Peyer's patch (tissue), 4 donors: ENCODE data around the gene KPNA3. TPM values are rescaled to one million over a fixed set of nuclear protein-coding genes. Genes with fewer than 3 reads are reported as not detected.
"Not testable (repeated sequence)": the region's sequence is repeated elsewhere in the genome, so short reads cannot be mapped to it uniquely, and the experiment has no call there.

Source experiments
- DNase-seq, 3 donors: peaks; one replicate each; pipeline ENCODE4 v3.0.0-alpha.2; 2017 to 2019
- H3K27ac ChIP-seq, 4 donors: fragments of 200-600 bp; sonication (generic); one replicate each; pipeline ENCODE4 v1.5.1; 2016 to 2019
- H3K27me3 ChIP-seq, 2 donors: fragments of 200-600 bp; sonication (generic); one replicate each; pipeline ENCODE4 v1.5.1; 2019
- H3K36me3 ChIP-seq, 3 donors: fragments of 200-600 bp; sonication (generic); one replicate each; pipeline ENCODE4 v1.5.1; 2016 to 2019
- H3K4me1 ChIP-seq, 4 donors: fragments of 200-600 bp; sonication (generic); one replicate each; pipeline ENCODE4 v1.5.1; 2016 to 2019
- H3K4me3 ChIP-seq, 4 donors: fragments of 200-600 bp; sonication (generic); 1 replicate in 3 of 4; 2 replicates in 1 of 4; pipeline ENCODE4 v1.5.1; 2016 to 2019; ENCODE audit warnings: mild to moderate bottlenecking in 1 of 4
- H3K9me3 ChIP-seq, 4 donors: fragments of 200-600 bp; sonication (generic); one replicate each; pipeline ENCODE4 v1.5.1; 2016 to 2019; ENCODE audit warnings: mild to moderate bottlenecking in 1 of 4
- CTCF ChIP-seq, 6 experiments: fragments of 450-650 bp in 4 of 6; fragments of 200-600 bp in 2 of 6; sonication (generic) in 1 of 6; IDR thresholded peaks; one replicate each; pipeline ENCODE4 v1.5.1; 2017 to 2019; ENCODE audit warnings: antibody characterized with exemption in 6 of 6, mild to moderate bottlenecking in 3 of 6, moderate library complexity in 1 of 6
- POLR2A ChIP-seq, 2 donors: fragments of 450-650 bp; IDR thresholded peaks; one replicate each; pipeline ENCODE4 v1.5.1; 2017; ENCODE audit warnings: antibody characterized with exemption in 2 of 2, mild to moderate bottlenecking in 2 of 2, moderate library complexity in 2 of 2
- total RNA-seq, 4 donors: library from RNA; depleted of rRNA; stranded (reverse); fragments of >200 nt; gene quantifications; one replicate each; pipeline ENCODE4 v1.1.0, GENCODE V29; 2016

The KPNA3 gene
- total RNA-seq, 4 donors from 2014 or later, result 11.5 to 22.9 (median 19.8) TPM

GRCh38 chr13:49812812-49813211, 20.3 kb upstream of the KPNA3 start:
- H3K4me1 ChIP-seq, result no peaks in the 10 kb centered on the region
- H3K9me3 ChIP-seq, result no peaks in the 10 kb centered on the region
- H3K36me3 ChIP-seq, result no peaks in the 10 kb centered on the region
- no peaks in the 10 kb centered on the region for H3K27me3 ChIP-seq
- H3K27ac ChIP-seq, result no peak overlapping the region
- TF ChIP-seq CTCF (IDR thresholded peaks at IDR 0.05) (no peak), POLR2A (IDR thresholded peaks at IDR 0.05) (no peak)
- DNase-seq, result no peak
- H3K4me3 ChIP-seq, result no peak overlapping the region

- Histone ChIP-seq H3K9me3 (no peaks in the 10 kb centered on the region), H3K27me3 (no peaks in the 10 kb centered on the region), H3K27ac (no peak overlapping the region), H3K36me3 (no peaks in the 10 kb centered on the region), H3K4me1 (no peaks in the 10 kb centered on the region), H3K4me3 (no peak overlapping the region)
- no peak for DNase-seq
- TF ChIP-seq POLR2A (IDR thresholded peaks at IDR 0.05), result no peak
- TF ChIP-seq CTCF (IDR thresholded peaks at IDR 0.05), result no peak
Measured at GRCh38 chr13:49811527-49811908, 19.0 kb upstream of the KPNA3 start.

- Histone ChIP-seq H3K9me3 (no peaks in the 10 kb centered on the region), H3K4me3 (no peak overlapping the region), H3K27me3 (no peaks in the 10 kb centered on the region), H3K36me3 (no peaks in the 10 kb centered on the region), H3K4me1 (no peaks in the 10 kb centered on the region), H3K27ac (no peak overlapping the region)
- DNase-seq, result no peak
- no peak for TF ChIP-seq CTCF (IDR thresholded peaks at IDR 0.05)
- no peak for TF ChIP-seq POLR2A (IDR thresholded peaks at IDR 0.05)
Measured at GRCh38 chr13:49810567-49811526, 18.4 kb upstream of the KPNA3 start.

GRCh38 chr13:49807681-49808080, 15.2 kb upstream of the KPNA3 start:
- Histone ChIP-seq H3K4me1 (no peaks in the 10 kb centered on the region), H3K36me3 (no peaks in the 10 kb centered on the region), H3K27ac (no peak overlapping the region), H3K4me3 (no peak overlapping the region), H3K27me3 (no peaks in the 10 kb centered on the region), H3K9me3 (no peaks in the 10 kb centered on the region)
- DNase-seq, result no peak
- TF ChIP-seq POLR2A (IDR thresholded peaks at IDR 0.05) (no peak), CTCF (IDR thresholded peaks at IDR 0.05) (no peak)

GRCh38 chr13:49806126-49806536, 13.6 kb upstream of the KPNA3 start:
- H3K27ac ChIP-seq, result no peak overlapping the region
- no peak for TF ChIP-seq POLR2A (IDR thresholded peaks at IDR 0.05)
- TF ChIP-seq CTCF (IDR thresholded peaks at IDR 0.05), result no peak
- no peaks in the 10 kb centered on the region for H3K9me3 ChIP-seq
- H3K36me3 ChIP-seq, result no peaks in the 10 kb centered on the region
- H3K4me1 ChIP-seq, result no peaks in the 10 kb centered on the region
- DNase-seq, result no peak
- H3K27me3 ChIP-seq, result no peaks in the 10 kb centered on the region
- no peak overlapping the region for H3K4me3 ChIP-seq

GRCh38 chr13:49803047-49803446, 10.6 kb upstream of the KPNA3 start:
- H3K9me3 ChIP-seq, H3K36me3 ChIP-seq, DNase-seq, H3K27ac ChIP-seq, H3K4me1 ChIP-seq, H3K27me3 ChIP-seq, H3K4me3 ChIP-seq: not testable (repeated sequence)
